ENCODE data around the gene EPO.
"Not testable (repeated sequence)": the region's sequence is repeated elsewhere in the genome, so short reads cannot be mapped to it uniquely, and the experiment has no call there.

Gene EPO

GRCh38 chr7:100683659-100684533, 36.4 kb upstream of the EPO start:
- no peak for DNase-seq

- no peak for DNase-seq
Measured at GRCh38 chr7:100684534-100685042, 35.7 kb upstream of the EPO start.

- DNase-seq = no peak
Measured at GRCh38 chr7:100685049-100685605, 35.1 kb upstream of the EPO start.

- no peak for DNase-seq
Measured at GRCh38 chr7:100685631-100686145, 34.6 kb upstream of the EPO start.

GRCh38 chr7:100686201-100686821, 34.0 kb upstream of the EPO start:
- DNase-seq = no peak

- no peak for DNase-seq
Measured at GRCh38 chr7:100686822-100687211, 33.5 kb upstream of the EPO start.

GRCh38 chr7:100687261-100687660, 33.0 kb upstream of the EPO start:
- DNase-seq = no peak

GRCh38 chr7:100687751-100688300, 32.4 kb upstream of the EPO start:
- DNase-seq = no peak

GRCh38 chr7:100688326-100688860, 31.9 kb upstream of the EPO start:
- DNase-seq = no peak

- no peak for DNase-seq
Measured at GRCh38 chr7:100689230-100690135, 30.8 kb upstream of the EPO start.

GRCh38 chr7:100691676-100692577, 28.3 kb upstream of the EPO start:
- DNase-seq = peak; percentile 78 to 86

- no peak for DNase-seq
Measured at GRCh38 chr7:100692578-100692961, 27.7 kb upstream of the EPO start.

- no peak for DNase-seq
Measured at GRCh38 chr7:100693312-100694097, 26.8 kb upstream of the EPO start.

- peak; percentile 71 to 76 for DNase-seq
Measured at GRCh38 chr7:100694098-100694745, 26.0 kb upstream of the EPO start, which contains the start of gene GIGYF1. TSS of gene GIGYF1 (minus strand) at chr7:100694250. CDS start at chr7:100688238, 6,012 bp downstream.

- no peak for DNase-seq
Measured at GRCh38 chr7:100696123-100696521, 24.1 kb upstream of the EPO start.

GRCh38 chr7:100699018-100699417, 21.2 kb upstream of the EPO start:
- DNase-seq = no peak

GRCh38 chr7:100701089-100701488, 19.2 kb upstream of the EPO start:
- not testable (repeated sequence) for DNase-seq

GRCh38 chr7:100705320-100705752, 14.9 kb upstream of the EPO start:
- peak; percentile 74 to 75 for DNase-seq
